Endothelial cell of umbilical vein (primary cell): ENCODE data around the gene GMPPB. TPM values are rescaled to one million over a fixed set of nuclear protein-coding genes. Genes with fewer than 3 reads are reported as not detected.

Experiments
- BruUV-seq: library from RNA; stranded (reverse); fragments of 400-500 nt; replicated peaks from 2 replicates; lab custom pipeline; 2021; lab: Mats Ljungman, UMichigan
- CTCF ChIA-PET: fragments of 300-600, 350-600 bp; sonication (Branson Sonifier 250); formaldehyde crosslinking; loops from one replicate; lab custom pipeline; 2021; ENCODE audit warnings: antibody characterized with exemption, inconsistent platforms; lab: Charles Lee
- POLR2A ChIA-PET: fragments of 300-600, 350-600 bp; sonication (Branson Sonifier 250); formaldehyde crosslinking; loops from one replicate; lab custom pipeline; 2021; ENCODE audit warnings: antibody characterized with exemption, inconsistent platforms; lab: Charles Lee
- DNase-seq: peaks from one replicate; pipeline ENCODE4 v3.0.0-alpha.2; 2011; ENCODE audit warnings: low read depth, low spot score
- FAIRE-seq: peaks from 2 replicates; lab custom pipeline; 2011; peaks lifted over from hg19 to GRCh38; lab: Jason Lieb, UNC
- H2AFZ ChIP-seq: 2 replicates; pipeline ENCODE4 v1.6.0; 2012; ENCODE audit warnings: low read depth, low read length, control low read depth, inconsistent platforms
- H3K27ac ChIP-seq: 2 replicates; pipeline ENCODE4 v1.5.1; 2011; ENCODE audit warnings: low read depth, mild to moderate bottlenecking, control low read depth, low read length, moderate library complexity; ENCODE audit not compliant: insufficient read depth
- H3K27me3 ChIP-seq, 2 experiments: 2 replicates each; pipeline versions ENCODE4 v1.6.0 to v1.6.1; 2011; ENCODE audit warnings: low read length in 2 of 2, mixed read lengths in 1 of 2; ENCODE audit not compliant: control insufficient read depth in 2 of 2, insufficient read depth in 2 of 2
- H3K36me3 ChIP-seq, 2 experiments: 2 replicates in 1 of 2; 3 replicates in 1 of 2; pipeline ENCODE4 v1.5.1; 2011; ENCODE audit warnings: low read length in 2 of 2, mild to moderate bottlenecking in 1 of 2, moderate library complexity in 1 of 2; ENCODE audit not compliant: control insufficient read depth in 2 of 2, insufficient read depth in 2 of 2; ENCODE audit errors: extremely low read depth in 1 of 2
- H3K4me1 ChIP-seq: 3 replicates; pipeline ENCODE4 v1.5.1; 2011; ENCODE audit warnings: mild to moderate bottlenecking, low read length; ENCODE audit not compliant: control insufficient read depth, insufficient read depth; ENCODE audit errors: extremely low read depth
- H3K4me2 ChIP-seq: 2 replicates; pipeline ENCODE4 v1.6.1; 2011; ENCODE audit warnings: low read length, control low read depth, mixed read lengths; ENCODE audit not compliant: insufficient read depth
- H3K4me3 ChIP-seq, 3 experiments: fragments of 200-600 bp in 1 of 3; sonication (generic), shearing (Covaris generic) in 1 of 3; replicated peaks in 1 of 3; 2 replicates each; pipeline ENCODE4 v1.5.1; 2011 to 2016; ENCODE audit warnings: control low read depth in 3 of 3, low read length in 3 of 3, mild to moderate bottlenecking in 2 of 3, inconsistent platforms in 1 of 3, low read depth in 1 of 3, moderate library complexity in 1 of 3; ENCODE audit not compliant: insufficient read depth in 1 of 3
- H3K79me2 ChIP-seq: 2 replicates; pipeline ENCODE4 v1.6.0; 2012; ENCODE audit warnings: low read length, inconsistent platforms; ENCODE audit not compliant: control insufficient read depth, insufficient read depth
- H3K9ac ChIP-seq: replicated peaks from 2 replicates; pipeline ENCODE3; 2011; ENCODE audit warnings: low read length, control low read depth; ENCODE audit not compliant: insufficient read depth; ENCODE audit errors: extremely low read depth
- H3K9me1 ChIP-seq: replicated peaks from 3 replicates; pipeline ENCODE4 v1.6.0; 2011; ENCODE audit warnings: mild to moderate bottlenecking, low read length; ENCODE audit not compliant: control insufficient read depth, insufficient read depth; ENCODE audit errors: extremely low read depth
- H3K9me3 ChIP-seq: replicated peaks from 2 replicates; pipeline ENCODE4 v1.5.1; 2012; ENCODE audit warnings: low read length, inconsistent platforms; ENCODE audit not compliant: control insufficient read depth, insufficient read depth
- H4K20me1 ChIP-seq: replicated peaks from 2 replicates; pipeline ENCODE3; 2011; ENCODE audit warnings: mild to moderate bottlenecking, low read length; ENCODE audit not compliant: control insufficient read depth, insufficient read depth; ENCODE audit errors: extremely low read depth
- FOS ChIP-seq: IDR thresholded peaks from 2 replicates; pipeline ENCODE4 v1.6.1; 2011; ENCODE audit warnings: mild to moderate bottlenecking, low read length, moderate library complexity, borderline replicate concordance; ENCODE audit not compliant: insufficient read depth
- JUN ChIP-seq: IDR thresholded peaks from 2 replicates; pipeline ENCODE4 v1.6.1; 2011; ENCODE audit warnings: borderline replicate concordance, low read depth; ENCODE audit not compliant: insufficient read length, insufficient read depth
- POLR2AphosphoS5 ChIP-seq: IDR thresholded peaks from 2 replicates; pipeline ENCODE4 v1.6.1; 2012; ENCODE audit warnings: low read depth, mild to moderate bottlenecking, control low read depth, low read length, moderate library complexity; ENCODE audit not compliant: insufficient read depth
- dilution Hi-C: fragments of 300-500 bp; cut with MboI; formaldehyde crosslinking; loops from one replicate; pipeline ENCODE4 v1.15.0; 2019; ENCODE audit warnings: low sequenced_read_pairs; ENCODE audit not compliant: extremely low pct_ligation_motif_present
- intact Hi-C: fragments of 100-400 bp; cut with micrococcal nuclease; formaldehyde crosslinking; loops from one replicate; pipeline ENCODE4 v1.10.0; 2022
- polyA plus RNA-seq, 4 experiments: library from polyadenylated mRNA; depleted of rRNA in 3 of 4; stranded (reverse) in 3 of 4; unstranded in 1 of 4; fragments of >200 nt; gene quantifications; 2 replicates each; pipeline versions ENCODE4 v1.2.1 to v1.2.3, GENCODE V29; 2011 to 2012; ENCODE audit warnings: missing spikeins in 1 of 4
- total RNA-seq: library from RNA; stranded (reverse); gene quantifications from 2 replicates; pipeline ENCODE4 v1.2.3, GENCODE V29; 2021
- TF ChIP-seq, protein P1 (sequence below), 2 donors: IDR thresholded peaks; 1 replicate in 1 of 2; 2 replicates in 1 of 2; pipeline ENCODE4 v1.5.1; 2011; ENCODE audit warnings: low read length in 2 of 2, mild to moderate bottlenecking in 2 of 2, moderate library complexity in 2 of 2, control low read depth in 1 of 2, inconsistent platforms in 1 of 2, low read depth in 1 of 2; ENCODE audit not compliant: insufficient read depth in 1 of 2; ENCODE audit errors: extremely low read depth in 1 of 2

The GMPPB gene
- total and polyA plus RNA-seq, 2 donors (not counting 3 experiments of a cell fraction or from before 2014, with no cell fraction given), result 52.5 to 62.0 TPM

DNA sequence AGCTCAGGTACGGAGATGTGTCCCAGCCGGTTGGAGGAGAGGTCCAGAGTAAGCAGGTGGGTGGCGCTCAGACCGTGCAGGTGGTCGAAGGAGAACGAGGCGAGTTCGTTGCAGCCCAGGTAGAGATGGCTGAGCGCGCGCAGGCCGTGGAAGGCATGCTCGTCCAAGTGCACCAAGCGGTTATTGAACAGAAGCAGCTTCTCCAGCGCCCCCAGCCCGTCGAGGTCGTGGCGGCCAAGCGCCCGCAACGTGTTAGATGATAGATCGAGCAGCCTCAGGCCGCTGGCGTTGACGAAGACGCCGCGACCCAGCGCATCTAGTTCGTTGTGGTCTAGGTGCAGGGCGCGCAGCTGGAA, 4.9 kb downstream of the GMPPB start:
- ChIA-PET POLR2A (no interaction called here), CTCF (interaction anchor here (0.7 to 2.5 kb wide), 10 partner anchors 10 to 187 kb away, joined by 3 to 14 read pairs (median 6); partner anchors contain the start of gene INKA1)
- Histone ChIP-seq H3K9me3 (no peaks in the 10 kb centered on the region), H3K36me3 (peaks cover 3 to 17% of the 10 kb centered on the region in 2 experiments), H3K79me2 (peaks cover 13% of the 10 kb centered on the region), H4K20me1 (no peaks in the 10 kb centered on the region), H3K9me1 (no peaks in the 10 kb centered on the region), H3K4me2 (peak overlapping the region; percentile 4), H3K27ac (no peak overlapping the region), H2AFZ (no peak overlapping the region), H3K4me1 (peaks cover 12% of the 10 kb centered on the region), H3K27me3 (no peaks in the 10 kb centered on the region), H3K9ac (no peak overlapping the region), H3K4me3 (peak overlapping the region in 1 of 3 experiments; percentile 42)
- no TSS peak for BruUV-seq
- FAIRE-seq (no peak), DNase-seq (peak; percentile 28)
- TF ChIP-seq JUN (no peak), FOS (no peak), POLR2AphosphoS5 (no peak)
- TF ChIP-seq, protein P1, sequence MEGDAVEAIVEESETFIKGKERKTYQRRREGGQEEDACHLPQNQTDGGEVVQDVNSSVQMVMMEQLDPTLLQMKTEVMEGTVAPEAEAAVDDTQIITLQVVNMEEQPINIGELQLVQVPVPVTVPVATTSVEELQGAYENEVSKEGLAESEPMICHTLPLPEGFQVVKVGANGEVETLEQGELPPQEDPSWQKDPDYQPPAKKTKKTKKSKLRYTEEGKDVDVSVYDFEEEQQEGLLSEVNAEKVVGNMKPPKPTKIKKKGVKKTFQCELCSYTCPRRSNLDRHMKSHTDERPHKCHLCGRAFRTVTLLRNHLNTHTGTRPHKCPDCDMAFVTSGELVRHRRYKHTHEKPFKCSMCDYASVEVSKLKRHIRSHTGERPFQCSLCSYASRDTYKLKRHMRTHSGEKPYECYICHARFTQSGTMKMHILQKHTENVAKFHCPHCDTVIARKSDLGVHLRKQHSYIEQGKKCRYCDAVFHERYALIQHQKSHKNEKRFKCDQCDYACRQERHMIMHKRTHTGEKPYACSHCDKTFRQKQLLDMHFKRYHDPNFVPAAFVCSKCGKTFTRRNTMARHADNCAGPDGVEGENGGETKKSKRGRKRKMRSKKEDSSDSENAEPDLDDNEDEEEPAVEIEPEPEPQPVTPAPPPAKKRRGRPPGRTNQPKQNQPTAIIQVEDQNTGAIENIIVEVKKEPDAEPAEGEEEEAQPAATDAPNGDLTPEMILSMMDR (IDR thresholded peaks at IDR 0.05; ENCODE audit: extremely low read depth in 1 of 2, insufficient read depth in 1 of 2, low read depth in 1 of 2, low read length in 2 of 2), result no peak
- dilution Hi-C loops (no loop called here), intact Hi-C loops (loop anchor here (2.0 kb wide), 3 partner anchors 84 to 188 kb away; partner anchors contain the start of gene INKA1)
